T follicular helper cell (primary cell): ENCODE data around the gene GPC1.

ENCODE experiments used
- DNase-seq: peaks from one replicate; pipeline ENCODE4 v3.0.0-alpha.2; 2020; ENCODE audit warnings: low read depth

The GPC1 gene

DNA sequence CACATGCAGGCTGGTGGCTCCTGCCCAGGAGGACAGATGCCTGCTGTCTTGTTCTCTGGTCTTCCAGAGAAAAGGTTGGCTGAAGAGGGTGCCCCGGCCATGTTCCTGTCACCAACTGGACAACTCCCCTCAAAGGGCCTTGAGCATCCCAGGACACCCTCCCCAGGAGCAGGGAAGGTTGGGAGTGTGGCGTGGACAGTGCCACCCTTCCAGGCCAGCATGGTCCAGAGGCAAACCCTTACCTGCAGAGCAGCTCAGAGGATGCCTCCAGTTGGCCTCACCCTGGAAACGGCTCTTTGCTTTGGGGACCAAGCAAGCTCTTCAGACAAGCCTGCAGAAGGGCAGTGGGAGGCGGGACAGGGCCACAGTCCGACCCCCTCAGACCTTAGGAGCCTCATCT, 4.9 kb upstream of the GPC1 start:
- DNase-seq = no peak

DNA sequence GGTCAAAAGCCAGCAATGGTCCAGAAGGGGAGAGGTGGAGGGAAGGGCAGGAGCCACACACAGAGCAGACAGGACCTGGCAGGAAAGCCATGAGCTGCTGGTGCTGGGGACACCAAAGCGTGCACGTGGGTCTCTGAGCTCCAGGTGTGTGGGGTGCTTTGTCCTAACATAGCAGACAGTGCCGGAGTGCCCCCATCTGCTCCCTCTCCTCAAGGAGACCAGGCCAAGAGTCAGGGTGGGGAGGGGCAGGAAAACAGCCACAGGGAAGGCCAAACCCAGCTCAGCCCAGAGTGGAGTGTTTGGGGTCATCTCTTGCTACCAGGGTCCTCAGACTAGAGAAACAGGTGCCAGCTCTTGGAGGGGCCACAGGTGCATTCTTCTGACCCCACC, 4.2 kb upstream of the GPC1 start:
- no peak for DNase-seq

DNA sequence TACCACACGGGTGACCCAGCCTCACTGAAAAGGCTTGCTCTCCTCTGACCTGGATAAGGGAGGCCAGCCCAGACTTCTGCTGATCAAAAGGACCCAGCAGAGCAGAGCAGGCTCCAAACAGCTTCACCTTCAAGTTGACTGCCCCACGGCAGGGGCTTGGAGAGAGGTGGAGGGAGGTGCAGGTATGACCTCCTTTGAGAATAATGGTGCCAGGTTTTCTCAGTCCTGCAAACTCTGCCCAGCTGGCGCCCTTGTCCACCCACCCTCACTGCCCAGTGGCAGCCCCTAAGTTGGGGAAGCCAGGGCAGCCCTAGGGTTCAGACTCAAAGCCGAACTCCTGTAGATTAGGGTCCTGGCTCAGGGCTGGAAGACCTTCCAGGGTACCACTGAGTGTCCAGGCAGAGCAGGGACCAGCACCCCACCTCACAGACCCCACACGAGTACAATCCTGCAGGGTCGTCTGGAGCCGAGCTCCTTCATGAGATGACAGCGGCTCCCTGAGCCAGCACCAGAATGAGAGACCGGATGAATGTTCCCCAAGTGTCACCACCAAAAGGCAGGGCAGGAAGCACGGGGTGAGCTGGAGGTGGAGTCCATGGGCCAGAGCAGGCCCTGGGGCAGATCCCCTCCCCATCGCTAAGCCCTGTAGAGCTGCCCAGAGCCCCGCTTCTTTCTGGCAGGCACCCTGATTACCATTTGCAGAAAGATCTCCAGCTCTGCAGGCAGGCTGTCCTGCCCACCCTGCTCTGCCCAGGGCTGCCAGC, 3.6 kb upstream of the GPC1 start:
- no peak for DNase-seq

DNA sequence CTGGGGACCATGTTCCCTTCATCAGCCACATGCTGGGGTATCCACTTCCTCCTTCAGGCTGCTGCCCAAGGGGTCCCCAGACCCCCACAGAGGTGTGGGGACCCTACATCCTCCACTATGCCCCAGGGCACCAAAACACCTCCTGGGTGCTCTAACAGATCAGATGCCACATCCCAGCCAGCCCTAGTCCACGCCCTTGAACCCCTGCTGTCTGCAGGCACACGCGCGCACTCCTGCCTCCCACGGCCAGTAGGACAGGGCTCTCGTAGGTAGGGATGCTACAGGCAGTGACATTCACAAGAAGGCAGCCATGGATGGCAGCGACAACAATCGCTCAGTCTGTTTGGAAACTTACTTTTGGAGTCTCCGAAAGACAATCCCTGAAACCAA, 3.0 kb upstream of the GPC1 start:
- no peak for DNase-seq

DNA sequence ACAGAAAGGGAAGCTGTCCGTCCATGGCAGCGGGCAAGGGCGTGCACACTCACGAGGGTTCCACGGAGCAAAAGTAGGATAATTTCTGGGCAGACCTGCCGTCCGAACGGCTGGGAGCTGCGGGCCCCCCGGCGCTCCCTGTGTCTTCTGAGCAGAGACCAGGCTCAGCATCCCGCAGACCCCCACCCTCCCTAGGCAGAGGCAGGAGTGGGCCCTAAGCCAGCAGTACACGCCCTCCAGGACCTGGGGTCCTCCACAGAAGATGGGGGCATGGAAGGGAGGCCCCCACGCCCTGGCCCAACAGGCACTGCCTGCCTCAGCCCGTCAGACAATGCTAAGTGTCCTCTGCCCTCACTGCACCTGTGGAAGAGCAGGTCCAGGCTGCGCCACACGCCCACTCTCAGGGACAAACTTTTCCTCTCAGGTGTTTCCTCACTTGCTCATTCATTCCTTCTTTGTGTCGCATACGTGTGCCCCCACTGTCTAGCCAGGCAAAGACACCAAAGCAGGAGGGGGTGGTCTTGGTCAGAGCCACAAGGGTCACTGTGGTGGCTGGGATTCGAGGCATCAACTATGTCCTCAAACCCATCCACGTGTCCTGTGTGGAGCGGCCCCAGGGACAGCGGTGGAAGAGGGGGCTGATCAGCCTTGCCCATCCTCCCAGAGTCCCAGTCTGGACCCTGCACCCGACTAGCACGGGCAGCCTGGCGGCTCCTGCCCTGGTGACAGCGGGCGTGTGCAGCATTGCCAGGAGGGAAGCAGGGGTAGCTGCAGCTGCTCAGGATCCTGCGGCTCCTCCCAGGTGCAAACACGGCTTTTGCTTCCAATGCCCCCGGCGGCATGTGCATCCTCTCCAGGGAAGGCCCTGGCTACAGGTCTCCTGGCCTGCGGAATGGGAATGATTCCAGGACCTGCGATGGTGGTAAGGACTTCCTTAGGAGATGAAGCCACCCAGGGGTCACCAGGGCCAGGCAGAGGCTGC, 2.4 kb upstream of the GPC1 start:
- no peak for DNase-seq

DNA sequence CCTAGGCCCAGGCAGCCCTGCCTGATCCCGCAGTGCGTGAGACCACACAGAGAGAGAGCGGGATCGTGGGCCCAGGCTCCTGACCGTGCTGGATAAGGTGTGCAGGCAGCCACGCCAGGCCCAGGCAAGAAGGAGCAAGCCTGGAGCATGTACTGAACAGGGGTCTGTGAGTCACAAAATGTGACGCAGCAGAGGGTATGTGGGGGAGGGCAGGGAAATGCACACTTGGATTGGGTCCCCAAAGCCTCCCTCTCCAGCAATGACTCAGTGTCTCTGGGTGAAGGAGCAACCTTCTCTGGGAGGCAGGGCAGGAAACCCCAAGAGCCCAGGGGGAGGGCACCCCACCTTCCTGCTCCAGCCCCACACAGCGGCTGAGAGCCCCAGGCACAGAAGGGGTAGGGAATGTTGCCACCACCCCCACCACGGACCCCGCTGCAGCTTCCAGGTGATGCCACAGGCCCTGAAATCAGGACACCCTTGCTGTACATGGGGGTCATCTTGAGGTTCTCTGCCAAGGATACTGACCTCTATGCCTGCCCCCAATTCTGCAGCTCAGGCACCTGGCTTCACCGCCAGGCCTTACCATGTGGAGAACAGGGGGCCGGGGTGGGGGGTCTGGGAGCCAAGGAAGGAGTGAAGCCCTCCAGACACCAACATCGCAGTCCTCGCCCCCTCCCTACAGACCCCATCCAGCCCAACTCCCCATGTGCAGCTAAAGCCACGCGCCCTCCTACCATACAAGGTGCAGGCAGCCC, 1.3 kb upstream of the GPC1 start:
- DNase-seq = no peak

DNA sequence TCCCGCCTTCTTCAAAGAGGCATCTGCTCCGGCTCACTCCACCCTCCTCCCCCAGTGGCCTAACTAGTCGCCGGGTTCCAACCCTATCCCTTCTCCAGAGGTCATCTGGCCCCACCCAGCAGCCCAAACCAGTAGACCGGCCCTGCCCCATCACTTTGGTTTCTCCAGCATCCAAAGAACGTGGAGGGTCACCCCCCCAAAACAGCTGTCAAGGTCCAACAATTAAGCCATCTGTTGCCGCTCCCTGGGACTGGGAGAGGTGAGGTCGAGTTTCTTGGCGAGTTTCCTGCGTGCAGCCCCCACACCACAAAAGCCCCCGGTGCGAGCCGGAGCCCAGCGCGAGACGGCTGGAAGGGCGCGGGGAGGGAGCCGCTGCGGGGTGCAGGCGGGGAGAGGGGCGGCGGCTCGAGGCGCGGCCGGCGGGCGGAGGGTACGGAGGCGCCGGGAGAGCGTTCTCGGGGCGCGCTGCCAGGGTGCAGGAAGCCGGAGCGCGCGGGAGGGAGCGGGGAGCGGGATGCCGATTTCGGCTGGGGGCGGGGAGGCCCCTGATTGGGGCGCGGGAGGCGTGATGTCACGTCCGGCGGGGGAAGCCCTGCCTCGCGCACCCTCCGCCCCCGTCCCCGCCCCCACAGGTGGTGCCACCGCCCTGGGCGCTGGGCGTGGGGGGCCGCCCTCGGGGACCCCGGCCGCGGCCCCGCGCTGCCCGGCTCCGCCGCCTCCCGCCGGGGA, 571 bp upstream of the GPC1 start:
- DNase-seq = peak; percentile 83

DNA sequence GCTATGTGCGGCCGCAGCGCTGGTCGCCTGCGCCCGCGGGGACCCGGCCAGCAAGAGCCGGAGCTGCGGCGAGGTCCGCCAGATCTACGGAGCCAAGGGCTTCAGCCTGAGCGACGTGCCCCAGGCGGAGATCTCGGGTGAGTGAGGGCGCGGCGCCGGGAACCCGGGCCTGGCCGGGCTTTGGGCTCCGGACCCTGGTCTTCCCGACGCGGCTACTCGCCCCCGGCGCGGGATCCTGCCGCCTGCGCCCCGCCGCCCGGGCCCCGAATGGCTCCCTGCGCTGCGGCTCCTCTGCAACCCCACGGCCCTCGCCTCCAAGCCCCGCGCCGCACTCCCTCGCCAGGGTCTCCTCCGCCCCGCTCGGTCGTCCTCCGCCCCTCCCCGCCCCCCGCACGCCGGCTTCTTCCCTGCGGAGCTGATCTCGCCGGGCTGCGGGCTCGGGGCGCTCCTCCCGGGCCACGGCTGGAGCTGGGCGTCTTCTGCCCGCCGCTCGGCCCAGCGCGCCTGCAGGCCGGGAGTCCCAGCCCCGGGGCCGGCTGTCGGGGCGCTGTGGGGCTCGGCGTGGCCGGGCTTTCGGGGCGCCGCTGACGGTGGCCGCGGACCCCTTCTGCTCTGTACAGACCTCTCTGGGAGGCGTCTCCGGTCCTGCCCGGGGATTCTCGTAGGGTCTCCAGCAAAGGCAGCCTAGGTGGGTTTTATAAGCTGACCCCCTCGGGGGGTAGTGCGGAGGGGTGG, 652 bp downstream of the GPC1 start:
- DNase-seq = no peak

DNA sequence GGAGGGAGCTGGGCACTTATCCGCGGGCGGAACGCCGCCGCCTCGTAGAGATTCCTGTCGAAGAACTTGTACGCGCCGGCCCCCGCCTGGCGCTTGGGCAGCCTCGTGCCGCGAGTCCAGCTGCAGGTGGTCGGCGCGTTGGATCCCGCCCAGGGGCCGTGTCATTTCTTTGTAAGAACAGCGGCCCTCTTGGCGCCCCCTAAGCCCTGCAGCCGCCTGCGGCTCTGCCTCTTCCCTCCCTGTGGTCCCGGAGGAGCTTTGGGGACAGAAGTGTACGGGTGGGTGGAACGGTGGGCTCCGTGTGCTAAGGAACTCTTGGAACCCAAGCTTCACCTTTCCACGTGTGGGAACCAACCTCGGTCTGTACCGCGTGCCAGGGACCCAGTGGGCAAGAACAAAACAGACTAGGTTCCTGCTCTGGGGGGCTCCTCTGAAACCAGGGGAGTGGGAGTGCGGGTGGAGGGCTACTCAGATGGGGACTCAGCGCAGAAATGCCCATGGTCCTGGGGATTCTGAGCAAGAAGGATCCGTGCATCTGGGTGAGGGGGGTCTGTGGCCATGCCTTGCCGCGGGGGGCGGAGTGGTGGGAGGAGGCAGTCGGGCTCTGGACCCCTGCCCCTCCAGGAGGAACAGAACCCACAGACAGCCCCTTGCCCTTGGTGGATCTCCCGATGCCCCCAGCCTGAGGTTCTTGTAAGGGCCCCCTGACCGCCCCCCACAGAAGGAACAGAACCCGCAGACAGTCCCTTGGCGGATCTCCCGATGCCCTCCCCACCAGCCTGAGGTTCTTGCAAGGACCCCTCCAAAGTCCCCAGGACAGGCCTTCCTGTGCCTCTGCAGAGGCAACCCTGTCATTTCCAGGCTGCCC, 1.5 kb downstream of the GPC1 start:
- no peak for DNase-seq

DNA sequence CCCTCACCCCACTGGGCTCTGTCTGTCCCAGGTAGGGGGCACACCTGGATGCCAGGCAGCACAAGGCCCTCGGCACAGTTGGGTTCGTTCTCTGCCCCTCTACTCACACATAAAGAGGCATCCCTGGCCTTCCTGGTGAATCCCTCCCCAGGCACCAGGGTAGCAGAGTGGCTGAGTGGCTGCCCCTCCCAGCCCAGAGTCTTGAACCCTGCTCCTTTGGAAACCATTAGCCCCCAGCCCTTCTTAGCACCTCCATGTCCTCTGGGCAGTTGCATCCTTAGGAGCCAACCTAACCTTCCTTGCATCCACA, 2.0 kb downstream of the GPC1 start:
- DNase-seq = no peak

DNA sequence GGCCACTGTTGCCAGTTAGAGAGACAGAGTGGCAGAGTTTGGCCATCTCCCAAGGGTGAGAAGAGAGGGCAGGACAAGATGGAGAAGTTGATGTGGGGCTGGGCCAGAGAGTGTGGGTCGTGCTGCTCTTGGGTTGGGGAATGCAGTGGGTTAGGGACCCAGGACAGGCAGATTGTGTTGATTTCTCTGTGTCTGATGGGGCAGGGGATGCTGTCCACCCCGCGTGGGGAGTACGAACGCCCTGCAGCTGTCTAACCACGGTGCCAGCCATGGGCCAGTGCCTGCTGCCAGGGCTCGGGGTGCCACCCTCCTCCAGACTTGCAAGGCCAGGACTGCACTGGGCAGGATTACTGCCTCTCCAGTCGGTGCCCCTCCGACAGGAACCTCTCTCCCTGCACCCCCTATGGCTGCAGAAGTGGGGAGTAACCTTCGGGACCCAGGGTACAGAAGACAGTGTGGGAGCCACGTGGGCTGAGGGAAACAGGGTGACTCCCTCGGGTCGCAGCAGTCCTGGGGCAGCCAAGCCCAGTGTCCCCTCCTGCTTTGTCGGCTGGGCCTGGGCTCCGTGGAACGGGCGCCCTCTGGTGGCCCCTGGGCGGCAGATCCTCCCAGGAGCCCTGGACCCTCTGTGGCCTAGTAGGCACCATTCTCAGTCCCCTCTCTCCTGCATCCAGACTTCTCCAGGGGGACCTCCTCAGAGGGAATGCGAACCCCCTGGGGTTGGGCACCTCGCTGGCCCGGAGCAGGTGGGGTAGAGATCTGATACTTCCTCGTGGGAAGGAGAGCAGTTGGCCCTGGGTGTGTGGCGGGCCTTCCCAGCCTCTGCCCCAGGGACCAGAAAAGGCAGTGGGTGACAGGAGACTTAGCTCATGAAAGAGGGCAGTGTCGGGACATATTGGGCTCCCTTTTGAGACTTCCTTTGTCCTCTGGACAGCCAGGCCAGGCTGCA, 2.7 kb downstream of the GPC1 start:
- peak; percentile 46 for DNase-seq

DNA sequence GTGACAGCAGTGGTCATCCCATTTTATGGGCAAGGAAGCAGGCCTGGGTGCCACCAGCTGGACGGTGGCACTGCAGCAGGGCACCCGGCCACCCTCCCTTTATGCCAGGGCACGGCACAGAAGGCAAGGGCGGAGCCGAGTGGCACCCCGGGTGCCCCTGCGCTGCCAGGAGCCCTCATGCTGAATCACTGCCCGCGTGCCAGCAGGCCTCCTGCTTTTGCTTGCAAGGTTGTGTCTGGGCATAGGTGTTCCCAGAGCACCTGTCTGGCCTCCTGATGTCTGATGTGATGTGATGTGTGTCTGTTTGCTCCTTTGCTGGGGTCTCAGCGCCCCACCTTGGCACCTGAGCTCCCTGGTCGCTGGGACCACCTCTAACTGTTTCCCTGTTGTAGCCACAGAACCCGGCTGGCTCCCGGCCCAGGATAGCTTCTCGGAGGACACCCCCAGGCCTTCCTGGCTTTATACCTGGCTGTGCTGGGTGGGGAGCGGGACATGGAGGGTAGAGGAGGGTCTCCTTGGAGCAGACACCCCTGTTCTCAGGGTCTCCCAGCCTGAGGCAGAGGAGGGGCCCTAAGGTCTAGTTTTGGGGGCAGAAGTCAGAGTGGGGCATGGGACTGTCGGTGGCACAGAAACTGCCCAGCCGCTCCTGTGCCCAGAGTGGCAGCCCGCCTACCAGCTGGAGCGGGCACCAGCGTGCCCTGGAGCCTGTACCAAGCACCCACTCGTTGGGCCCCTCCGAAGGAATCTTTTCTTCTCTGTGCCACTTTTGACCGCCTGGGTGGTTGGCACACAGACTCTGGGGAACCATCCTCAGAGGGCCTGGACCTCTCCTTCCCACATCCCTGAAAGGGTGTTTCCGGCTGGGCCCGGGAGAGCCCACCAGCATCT, 3.6 kb downstream of the GPC1 start:
- DNase-seq = no peak

DNA sequence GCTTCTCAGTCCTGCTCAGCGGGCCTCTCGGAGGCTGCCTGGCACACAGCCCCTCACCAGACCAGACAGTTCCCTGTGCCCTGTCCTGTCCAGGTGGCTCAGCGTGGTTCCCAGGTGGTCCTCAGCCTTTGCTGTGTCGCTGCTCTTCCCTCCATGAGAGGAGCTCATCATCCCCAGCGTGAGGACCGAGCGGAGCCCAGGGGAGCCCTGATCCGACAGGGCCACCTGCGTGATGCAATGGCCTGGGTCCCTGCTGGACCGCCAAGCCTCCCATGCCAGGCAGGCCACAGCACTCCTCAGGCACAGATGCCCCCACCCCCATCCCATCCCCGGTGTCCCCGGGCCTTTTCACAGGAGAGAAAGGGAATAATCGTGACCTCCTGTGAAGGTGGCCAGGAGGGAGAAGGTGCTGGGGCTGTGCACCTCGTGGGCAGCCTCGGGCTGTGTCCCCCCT, 4.3 kb downstream of the GPC1 start:
- no peak for DNase-seq

DNA sequence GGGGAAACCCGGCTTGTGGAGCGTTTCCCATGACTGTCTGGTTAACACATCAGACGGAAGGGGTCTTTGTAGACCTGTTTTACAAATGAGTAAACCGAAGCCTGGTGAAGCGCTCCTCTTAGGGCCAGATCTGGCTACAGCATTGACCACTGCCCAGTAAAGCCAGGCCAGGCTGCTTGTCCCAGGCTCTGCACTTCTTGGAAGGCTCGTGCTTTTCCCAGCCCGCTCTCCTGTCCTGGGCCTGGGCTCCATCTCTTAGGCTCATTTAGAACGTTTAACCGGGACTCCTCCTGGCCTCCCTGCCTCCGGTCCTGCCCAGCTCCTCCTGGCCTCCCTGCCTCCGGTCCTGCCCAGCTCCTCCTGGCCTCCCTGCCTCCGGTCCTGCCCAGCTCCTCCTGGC, 4.8 kb downstream of the GPC1 start:
- no peak for DNase-seq

DNA sequence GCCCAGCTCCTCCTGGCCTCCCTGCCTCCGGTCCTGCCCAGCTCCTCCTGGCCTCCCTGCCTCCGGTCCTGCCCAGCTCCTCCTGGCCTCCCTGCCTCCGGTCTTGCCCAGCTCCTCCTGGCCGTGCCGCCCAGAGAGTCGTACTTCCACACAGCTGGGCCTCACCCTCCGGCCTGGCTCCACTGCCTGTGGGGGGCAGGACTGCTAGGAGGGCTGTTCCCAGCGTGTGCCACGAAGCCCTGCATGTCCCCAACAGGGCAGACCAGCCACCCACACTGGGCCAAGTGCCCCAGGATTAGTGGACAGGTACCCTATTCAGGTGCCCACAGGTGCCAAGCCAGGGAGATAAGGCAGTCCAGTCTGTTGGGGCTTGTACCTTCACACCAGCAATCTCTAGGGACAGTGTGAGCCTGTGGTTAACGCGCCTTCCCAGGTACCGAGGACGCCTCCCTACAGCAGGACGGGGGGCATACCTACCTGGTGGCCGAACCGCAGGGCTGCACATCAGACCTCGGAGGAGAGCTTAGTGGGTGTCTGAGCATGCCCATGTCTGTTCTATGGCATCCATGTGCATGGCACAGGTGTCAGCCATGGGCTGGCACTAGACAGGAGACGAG, 5.3 kb downstream of the GPC1 start:
- DNase-seq = no peak

DNA sequence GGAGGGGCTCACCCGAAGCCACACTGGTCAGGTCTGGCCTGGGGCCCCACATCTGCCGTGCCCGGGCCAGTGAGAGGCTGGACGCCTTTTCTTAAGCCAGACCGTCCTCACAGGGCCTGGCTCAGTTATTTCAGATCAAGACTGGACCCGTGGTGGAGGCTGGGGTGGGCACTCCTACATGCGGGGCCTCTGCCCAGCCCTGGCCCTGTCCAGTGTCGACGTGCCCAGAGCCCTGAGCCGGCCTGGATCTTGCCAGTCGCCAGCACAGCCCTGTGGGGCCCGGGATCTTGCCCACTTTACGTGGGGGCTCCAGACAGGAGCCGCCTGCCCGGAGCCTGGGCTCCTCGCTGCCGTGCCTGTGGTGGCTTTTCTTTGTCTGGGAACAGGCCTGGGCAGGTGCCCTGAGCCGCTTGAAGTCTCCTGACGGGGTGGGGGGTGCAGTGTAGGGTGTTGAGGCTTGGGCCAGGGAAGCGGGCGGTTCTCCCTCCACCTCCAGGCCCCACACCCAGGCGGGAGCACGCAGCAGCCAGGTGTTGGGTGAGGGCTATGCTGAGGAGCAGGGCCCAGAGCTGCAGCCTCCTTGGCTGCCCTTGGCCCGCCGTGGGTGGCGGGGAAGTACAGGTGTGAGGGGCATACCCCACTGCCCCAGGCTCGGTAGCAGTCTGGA, 6.0 kb downstream of the GPC1 start:
- no peak for DNase-seq

DNA sequence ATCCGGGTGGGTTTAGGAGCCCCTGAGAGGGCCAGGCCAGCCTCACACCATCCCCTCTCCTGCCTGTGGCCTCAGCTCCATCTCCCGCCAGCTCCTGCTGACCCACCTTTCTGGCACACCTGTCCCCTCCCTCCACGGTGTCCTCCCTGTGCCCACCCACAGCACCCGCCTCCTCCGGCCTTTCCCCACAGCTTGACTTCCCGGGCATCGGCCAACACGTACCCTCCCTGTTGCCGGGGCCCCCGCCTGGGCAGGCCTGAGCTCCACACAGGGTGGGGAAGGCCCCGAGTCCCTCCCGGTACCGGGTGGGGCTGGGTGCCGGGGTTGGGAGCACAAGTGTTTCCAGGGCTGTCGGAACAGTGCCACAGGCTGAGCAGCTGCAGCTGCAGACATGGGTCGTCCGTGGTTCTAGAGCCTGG, 6.5 kb downstream of the GPC1 start:
- DNase-seq = no peak
